ENCODE measurements around the gene NLRX1. TPM values are rescaled to one million over a fixed set of nuclear protein-coding genes. Genes with fewer than 3 reads are reported as not detected.
"Not testable (repeated sequence)": the region's sequence is repeated elsewhere in the genome, so short reads cannot be mapped to it uniquely, and the experiment has no call there.

Gene NLRX1
- total and polyA plus RNA-seq, 4 donors: 4.2 to 12.0 (median 10.4) TPM

DNA sequence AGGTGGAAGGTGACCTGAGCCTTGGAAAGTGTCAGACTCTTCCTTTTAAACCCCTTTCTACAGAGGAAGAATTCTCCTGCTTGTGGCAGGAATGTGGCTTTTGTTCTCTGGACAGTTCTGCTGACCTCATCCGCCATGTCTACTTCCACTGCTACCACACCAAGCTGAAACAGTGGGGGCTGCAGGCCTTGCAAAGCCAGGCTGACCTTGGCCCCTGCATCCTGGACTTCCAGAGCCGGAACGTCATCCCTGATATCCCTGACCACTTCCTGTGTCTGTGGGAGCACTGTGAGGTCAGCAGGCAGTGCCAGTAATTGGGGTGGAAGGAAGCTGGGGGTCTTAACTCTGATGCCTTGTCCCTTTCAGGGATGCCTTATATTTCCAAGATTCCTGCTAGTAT, 37.9 kb upstream of the NLRX1 start (continued):
- TF ChIP-seq TAF1 (conservative IDR thresholded peaks at IDR 0.05): no peak
- TF ChIP-seq, protein P1, sequence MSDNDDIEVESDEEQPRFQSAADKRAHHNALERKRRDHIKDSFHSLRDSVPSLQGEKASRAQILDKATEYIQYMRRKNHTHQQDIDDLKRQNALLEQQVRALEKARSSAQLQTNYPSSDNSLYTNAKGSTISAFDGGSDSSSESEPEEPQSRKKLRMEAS (IDR thresholded peaks at IDR 0.05): no peak

DNA sequence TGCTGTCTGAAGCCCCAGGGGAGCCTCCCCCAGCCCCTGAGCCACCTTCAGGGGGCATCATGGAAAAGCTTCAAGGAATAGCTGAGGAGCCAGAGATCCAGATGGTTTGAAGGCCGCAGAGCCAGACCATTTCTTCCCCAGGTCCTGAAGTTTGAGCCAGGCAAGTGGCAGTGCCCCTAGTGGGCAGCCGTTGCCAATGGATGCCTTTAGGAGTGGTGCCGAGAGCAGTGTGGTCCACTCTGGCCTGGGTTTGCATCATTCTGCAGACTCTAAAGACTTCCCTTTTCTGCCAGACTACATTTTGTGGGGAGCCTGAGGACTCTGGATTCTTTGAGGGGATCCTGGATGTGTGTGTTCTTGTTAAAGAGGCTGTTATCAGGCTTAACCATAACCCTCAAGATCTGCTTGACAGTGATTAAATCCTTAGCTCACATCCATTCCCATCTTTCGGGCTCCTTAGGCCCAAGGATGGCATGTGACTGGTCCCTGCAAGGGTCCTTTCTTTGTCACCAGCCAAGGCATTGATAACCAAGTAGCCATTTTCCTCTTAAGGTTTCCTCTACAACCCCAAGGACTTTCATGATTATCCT, 34.0 kb upstream of the NLRX1 start:
- no peak overlapping the region for H3K4me3 ChIP-seq (ENCODE audit: low read depth in 1 of 3, low read length in 3 of 3)
- no peak overlapping the region for H3K9ac ChIP-seq (ENCODE audit: low read depth in 1 of 2, low read length in 2 of 2)
- no peaks in the 10 kb centered on the region for H3K9me3 ChIP-seq (ENCODE audit: control insufficient read depth in 4 of 4, low read length in 3 of 4)
- WGBS: 81% methylated on average over 4 of the region's 4 CpGs
- TF ChIP-seq SP1 (IDR thresholded peaks at IDR 0.05) (no peak), CTCF (IDR thresholded peaks at IDR 0.05; ENCODE audit: low read depth, low read length, missing input control) (peak; percentile 32), RAD21 (IDR thresholded peaks at IDR 0.05) (peak in 1 of 2 donors; percentile 53), HNF4G (IDR thresholded peaks at IDR 0.05) (no peak), GABPA (IDR thresholded peaks at IDR 0.05 in 1 of 2, conservative IDR thresholded peaks at IDR 0.05 in 1 of 2) (no peak), RXRA (IDR thresholded peaks at IDR 0.05) (no peak), FOXA2 (IDR thresholded peaks at IDR 0.05) (no peak), REST (IDR thresholded peaks at IDR 0.05) (no peak)
- H3K27me3 ChIP-seq (ENCODE audit: control insufficient read depth in 4 of 4, insufficient read depth in 4 of 4, low read length in 3 of 4): no peaks in the 10 kb centered on the region
- H3K36me3 ChIP-seq (ENCODE audit: control insufficient read depth in 4 of 4, insufficient read depth in 3 of 4, low read depth in 1 of 4, low read length in 3 of 4): peaks cover 6 to 40% (median 27%) of the 10 kb centered on the region in 4 donors
- DNase-seq (ENCODE audit: low spot score): no peak
- H3K4me1 ChIP-seq (ENCODE audit: control insufficient read depth in 4 of 4, insufficient read depth in 4 of 4, low read length in 3 of 4): no peaks in the 10 kb centered on the region
- H3K27ac ChIP-seq (ENCODE audit: low read depth in 1 of 2, low read length in 2 of 2): no peak overlapping the region

DNA sequence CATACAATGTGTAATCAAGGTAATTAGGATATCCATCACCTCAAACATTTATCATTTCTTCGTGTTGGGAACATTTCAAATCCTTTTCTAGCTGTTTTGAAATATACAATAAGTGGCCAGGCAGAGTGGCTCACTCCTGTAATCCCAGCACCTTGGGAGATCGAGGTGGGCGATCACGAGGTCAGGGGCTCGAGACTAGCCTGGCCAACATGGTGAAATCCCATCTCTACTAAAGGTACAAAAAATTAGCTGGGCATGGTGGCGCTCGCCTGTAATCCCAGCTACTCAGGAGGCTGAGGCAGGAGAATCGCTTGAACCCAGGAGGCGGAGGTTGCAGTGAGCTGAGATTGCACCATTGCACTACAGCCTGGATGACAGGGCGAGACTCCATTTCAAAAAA, 29.2 kb upstream of the NLRX1 start:
- H3K27me3 ChIP-seq (ENCODE audit: control insufficient read depth in 4 of 4, insufficient read depth in 4 of 4, low read length in 3 of 4); H3K27ac ChIP-seq (ENCODE audit: low read depth in 1 of 2, low read length in 2 of 2); H3K4me1 ChIP-seq (ENCODE audit: control insufficient read depth in 4 of 4, insufficient read depth in 4 of 4, low read length in 3 of 4); H3K36me3 ChIP-seq (ENCODE audit: control insufficient read depth in 4 of 4, insufficient read depth in 3 of 4, low read depth in 1 of 4, low read length in 3 of 4); H3K4me3 ChIP-seq (ENCODE audit: low read depth in 1 of 3, low read length in 3 of 3); H3K9me3 ChIP-seq (ENCODE audit: control insufficient read depth in 4 of 4, low read length in 3 of 4); DNase-seq (ENCODE audit: low spot score); H3K9ac ChIP-seq (ENCODE audit: low read depth in 1 of 2, low read length in 2 of 2): not testable (repeated sequence)
- WGBS: 89% methylated on average over 10 of the region's 10 CpGs

Data from liver (tissue), 9 donors.